NCI-H526 (cell line): ENCODE measurements around the gene CRLF1.
"Not testable (repeated sequence)": the region's sequence is repeated elsewhere in the genome, so short reads cannot be mapped to it uniquely, and the experiment has no call there.

Experiments
- DNase-seq, 2 experiments: peaks; one replicate each; lab custom pipeline; 2025; lab: John Stamatoyannopoulos, UW

The CRLF1 gene

GRCh38 chr19:18592732-18593131, 13.9 kb downstream of the CRLF1 start:
- not testable (repeated sequence) for DNase-seq

- DNase-seq, result no peak
These were observed 14.7 kb downstream of the CRLF1 start for GRCh38 chr19:18591735-18592385.

- DNase-seq, result peak; percentile 89 to 95
These were observed 16.0 kb downstream of the CRLF1 start for GRCh38 chr19:18590273-18591272.

- DNase-seq, result peak; percentile 54 to 65
These were observed 17.0 kb downstream of the CRLF1 start for GRCh38 chr19:18589380-18590272.

- DNase-seq, result peak; percentile 41 to 80
These were observed 17.8 kb downstream of the CRLF1 start, which contains the start of gene REX1BD for GRCh38 chr19:18588611-18589379. Gene REX1BD (plus strand): TSS chr19:18588798. CDS start chr19:18588802, 4 bp downstream.

GRCh38 chr19:18587962-18588610, 18.5 kb downstream of the CRLF1 start:
- DNase-seq, result no peak

GRCh38 chr19:18587561-18587960, 19.0 kb downstream of the CRLF1 start:
- DNase-seq, result no peak

- DNase-seq, result no peak
These were observed 20.3 kb downstream of the CRLF1 start for GRCh38 chr19:18586306-18586705.

GRCh38 chr19:18580311-18580710, 26.3 kb downstream of the CRLF1 start:
- no peak for DNase-seq

- no peak for DNase-seq
These were observed 29.2 kb downstream of the CRLF1 start for GRCh38 chr19:18577365-18577914.

GRCh38 chr19:18576383-18576782, 30.2 kb downstream of the CRLF1 start:
- DNase-seq, result no peak

- DNase-seq, result no peak
These were observed 31.8 kb downstream of the CRLF1 start for GRCh38 chr19:18574691-18575291.

- DNase-seq, result peak; percentile 86 to 96
These were observed 34.8 kb downstream of the CRLF1 start, which contains the start of gene UBA52 for GRCh38 chr19:18571564-18572344. Gene UBA52 (plus strand): TSS chr19:18571857. CDS start chr19:18573301, 1,444 bp downstream.

- DNase-seq, result no peak
These were observed 38.2 kb downstream of the CRLF1 start for GRCh38 chr19:18568367-18568766.

GRCh38 chr19:18566953-18567352, 39.6 kb downstream of the CRLF1 start:
- no peak for DNase-seq

- DNase-seq, result no peak
These were observed 44.5 kb downstream of the CRLF1 start for GRCh38 chr19:18562086-18562485.

- DNase-seq, result no peak
These were observed 46.9 kb downstream of the CRLF1 start for GRCh38 chr19:18559685-18560084.

- no peak for DNase-seq
These were observed 48.0 kb downstream of the CRLF1 start for GRCh38 chr19:18558604-18559003.

GRCh38 chr19:18558202-18558555, 48.4 kb downstream of the CRLF1 start:
- no peak for DNase-seq
